ENCODE data around the gene ZCCHC13.

- TF ChIP-seq CTCF (IDR thresholded peaks at IDR 0.05; ENCODE audit: insufficient read depth, low read length) (no peak), REST (IDR thresholded peaks at IDR 0.05; ENCODE audit: insufficient replicate concordance, low read depth) (no peak), POLR2AphosphoS5 (IDR thresholded peaks at IDR 0.05; ENCODE audit: low read depth) (no peak)
Observed at GRCh38 chrX:74340051-74340450, 36.1 kb downstream of the ZCCHC13 start.

Data from HL-60 (cell line).